HFFc6 (cell line): ENCODE measurements around the gene MCTP1. TPM values are rescaled to one million over a fixed set of nuclear protein-coding genes. Genes with fewer than 3 reads are reported as not detected.
A peak's percentile ranks its signal among the peaks of the same experiment; 100 is the strongest.

Source experiments
- DNase-seq: peaks from one replicate; pipeline ENCODE4 v3.0.0-alpha.2; 2018
- H3K27ac Mint-ChIP-seq: 2 replicates; pipeline ENCODE4 v1.8.0; 2020; ENCODE audit warnings: mild to moderate bottlenecking, mixed read lengths
- H3K27me3 Mint-ChIP-seq: 2 replicates; pipeline ENCODE4 v1.8.0; 2021; ENCODE audit warnings: mild to moderate bottlenecking, moderate library complexity, mixed read lengths; ENCODE audit not compliant: insufficient read depth
- H3K36me3 Mint-ChIP-seq: 2 replicates; pipeline ENCODE4 v1.8.0; 2021; ENCODE audit warnings: low read depth, mixed read lengths
- H3K4me1 Mint-ChIP-seq: 2 replicates; pipeline ENCODE4 v1.8.0; 2020; ENCODE audit warnings: low read depth, mixed read lengths
- H3K4me3 Mint-ChIP-seq: 2 replicates; pipeline ENCODE4 v1.8.0; 2020; ENCODE audit warnings: mild to moderate bottlenecking, moderate library complexity, mixed read lengths
- H3K9me3 Mint-ChIP-seq: 2 replicates; pipeline ENCODE4 v1.8.0; 2020; ENCODE audit warnings: mild to moderate bottlenecking, mixed read lengths
- total RNA-seq, 6 experiments: library from RNA; stranded (reverse); fragmentation: NEBNext Ultra II Directional; extraction: Animal tissue kit (Norgen Biotek cat#: 25700); gene quantifications; 2 replicates in 1 of 6; 3 replicates in 5 of 6; pipeline ENCODE4 v1.2.3, GENCODE V29; 2021
- TF ChIP-seq, protein P1 (sequence below): fragments of 200-600 bp; sonication (generic); IDR thresholded peaks from 2 replicates; pipeline ENCODE4 v1.5.0; 2021; ENCODE audit warnings: antibody characterized with exemption, mild to moderate bottlenecking

Gene MCTP1
- total RNA-seq, 6 experiments from 2014 or later, result 1.0 to 5.2 (median 3.9) TPM

DNA sequence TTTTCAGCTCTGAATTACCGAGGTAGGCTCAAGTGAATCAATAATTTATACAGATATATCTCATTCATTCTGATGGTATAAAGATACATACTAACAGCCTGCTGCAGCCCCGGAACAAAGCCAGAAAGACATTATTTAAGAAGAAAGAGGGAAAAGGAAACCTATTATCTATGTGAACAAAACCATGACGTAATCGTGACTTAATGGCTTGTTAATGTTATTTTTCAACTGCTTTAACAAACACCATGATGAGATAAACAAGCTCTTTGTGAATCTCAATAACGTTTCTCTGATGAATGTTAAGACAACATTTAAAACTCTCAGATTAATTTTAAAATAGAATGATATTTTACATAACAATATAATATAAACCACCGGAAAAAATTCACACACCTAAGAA is 429.4 kb downstream of the MCTP1 start:
- TF ChIP-seq, protein P1, sequence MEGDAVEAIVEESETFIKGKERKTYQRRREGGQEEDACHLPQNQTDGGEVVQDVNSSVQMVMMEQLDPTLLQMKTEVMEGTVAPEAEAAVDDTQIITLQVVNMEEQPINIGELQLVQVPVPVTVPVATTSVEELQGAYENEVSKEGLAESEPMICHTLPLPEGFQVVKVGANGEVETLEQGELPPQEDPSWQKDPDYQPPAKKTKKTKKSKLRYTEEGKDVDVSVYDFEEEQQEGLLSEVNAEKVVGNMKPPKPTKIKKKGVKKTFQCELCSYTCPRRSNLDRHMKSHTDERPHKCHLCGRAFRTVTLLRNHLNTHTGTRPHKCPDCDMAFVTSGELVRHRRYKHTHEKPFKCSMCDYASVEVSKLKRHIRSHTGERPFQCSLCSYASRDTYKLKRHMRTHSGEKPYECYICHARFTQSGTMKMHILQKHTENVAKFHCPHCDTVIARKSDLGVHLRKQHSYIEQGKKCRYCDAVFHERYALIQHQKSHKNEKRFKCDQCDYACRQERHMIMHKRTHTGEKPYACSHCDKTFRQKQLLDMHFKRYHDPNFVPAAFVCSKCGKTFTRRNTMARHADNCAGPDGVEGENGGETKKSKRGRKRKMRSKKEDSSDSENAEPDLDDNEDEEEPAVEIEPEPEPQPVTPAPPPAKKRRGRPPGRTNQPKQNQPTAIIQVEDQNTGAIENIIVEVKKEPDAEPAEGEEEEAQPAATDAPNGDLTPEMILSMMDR, result no peak
- H3K4me3 Mint-ChIP-seq, result no peak overlapping the region
- H3K27ac Mint-ChIP-seq, result no peak overlapping the region
- H3K27me3 Mint-ChIP-seq, result no peaks in the 10 kb centered on the region
- peaks cover 6% of the 10 kb centered on the region; the same call in 1 of the 2 replicates for H3K4me1 Mint-ChIP-seq
- DNase-seq, result no peak
- H3K36me3 Mint-ChIP-seq, result no peaks in the 10 kb centered on the region
- no peaks in the 10 kb centered on the region for H3K9me3 Mint-ChIP-seq

DNA sequence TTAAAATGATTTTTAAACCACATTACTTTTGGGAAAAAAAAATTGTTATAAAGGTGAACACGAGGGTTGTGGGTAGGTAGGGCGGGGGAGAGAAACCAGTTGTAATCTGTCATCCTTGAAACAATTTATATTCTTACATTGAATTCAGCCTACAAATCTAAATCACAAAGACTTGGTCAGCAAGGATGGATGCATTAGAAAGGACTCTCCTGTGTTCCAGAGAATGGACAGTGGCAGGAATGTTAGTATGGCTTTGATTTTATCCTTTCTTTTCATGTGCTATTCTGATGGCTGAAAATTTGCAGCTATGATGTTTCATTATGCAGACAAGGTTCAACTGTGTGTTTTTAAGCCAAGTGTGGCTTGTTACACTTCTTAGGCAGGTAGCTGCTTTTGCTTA is 431.8 kb downstream of the MCTP1 start:
- TF ChIP-seq, protein P1, result no peak
- H3K4me3 Mint-ChIP-seq, result no peak overlapping the region
- DNase-seq, result no peak
- H3K9me3 Mint-ChIP-seq, result no peaks in the 10 kb centered on the region
- H3K4me1 Mint-ChIP-seq, result peaks cover 6% of the 10 kb centered on the region; the same call in 1 of the 2 replicates
- no peak overlapping the region for H3K27ac Mint-ChIP-seq
- no peaks in the 10 kb centered on the region for H3K36me3 Mint-ChIP-seq
- no peaks in the 10 kb centered on the region; the same call in 1 of the 2 replicates for H3K27me3 Mint-ChIP-seq

DNA sequence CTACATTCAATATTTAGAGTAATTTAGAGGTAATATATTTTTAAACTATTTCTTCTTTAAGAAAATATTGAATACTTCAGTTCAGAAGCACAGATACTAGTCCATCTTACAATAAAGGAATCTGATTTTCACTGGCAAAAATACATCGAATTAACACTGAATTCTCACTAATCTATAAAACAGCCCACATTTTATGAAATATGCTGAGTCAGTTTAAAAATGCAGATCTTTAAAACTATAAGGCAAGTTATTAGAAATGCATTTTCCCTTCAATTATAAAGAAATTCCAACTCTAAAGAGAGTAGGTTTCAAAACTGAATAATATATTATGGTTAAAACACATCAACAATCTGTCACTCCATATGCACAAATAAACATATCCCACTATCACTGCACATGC is 433.9 kb downstream of the MCTP1 start:
- H3K4me3 Mint-ChIP-seq, result no peak overlapping the region
- H3K27ac Mint-ChIP-seq, result no peak overlapping the region
- TF ChIP-seq, protein P1, result no peak
- no peak for DNase-seq
- H3K9me3 Mint-ChIP-seq, result no peaks in the 10 kb centered on the region
- H3K4me1 Mint-ChIP-seq, result no peaks in the 10 kb centered on the region
- H3K27me3 Mint-ChIP-seq, result no peaks in the 10 kb centered on the region; the same call in 1 of the 2 replicates
- no peaks in the 10 kb centered on the region for H3K36me3 Mint-ChIP-seq

DNA sequence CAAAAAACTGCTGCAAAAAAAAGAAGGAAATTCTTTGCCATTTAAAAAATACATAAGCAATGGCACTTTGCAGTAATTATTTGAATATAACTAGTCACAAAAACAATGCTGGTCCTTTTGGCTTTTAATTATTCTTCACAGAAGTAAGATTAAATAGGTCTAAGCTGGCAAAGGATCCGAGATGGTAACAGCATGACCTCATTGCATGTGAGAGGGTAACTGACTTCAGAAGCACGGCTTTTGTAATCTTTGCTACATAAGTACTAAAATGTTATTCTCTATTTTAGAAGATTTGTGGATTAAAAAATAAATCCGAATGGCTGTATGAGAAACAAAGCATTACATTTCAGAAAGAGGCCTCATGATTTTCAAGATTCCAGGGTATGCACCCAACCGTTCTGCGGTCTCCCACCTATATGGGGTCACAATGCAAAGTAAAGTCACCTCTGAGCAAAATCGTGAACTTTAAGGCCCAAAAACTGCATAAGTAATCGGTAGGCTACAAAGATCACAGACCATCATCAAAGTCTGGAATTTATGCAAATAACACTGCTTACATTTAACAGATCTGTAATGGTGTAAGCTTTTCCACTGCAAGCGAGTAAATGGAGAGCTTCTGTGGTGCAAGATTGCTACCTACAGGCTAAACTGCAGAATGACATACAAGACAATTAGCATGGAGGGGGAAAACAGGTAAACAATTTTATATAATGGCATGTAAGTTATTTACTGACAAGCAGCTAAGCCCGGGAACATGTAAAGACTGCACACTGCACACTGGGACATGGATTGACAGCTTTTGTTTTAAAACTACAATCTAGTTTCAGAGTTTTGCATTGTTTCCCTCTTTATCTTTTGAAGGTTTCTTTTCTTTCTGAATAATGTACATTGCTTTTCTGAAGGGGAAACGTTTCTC is 434.8 kb downstream of the MCTP1 start:
- TF ChIP-seq, protein P1, result peak; percentile 83
- Mint-ChIP-seq H3K4me1 (no peaks in the 10 kb centered on the region), H3K9me3 (no peaks in the 10 kb centered on the region), H3K27me3 (no peaks in the 10 kb centered on the region; the same call in 1 of the 2 replicates), H3K36me3 (no peaks in the 10 kb centered on the region), H3K4me3 (no peak overlapping the region), H3K27ac (no peak overlapping the region)
- peak; percentile 67 for DNase-seq

DNA sequence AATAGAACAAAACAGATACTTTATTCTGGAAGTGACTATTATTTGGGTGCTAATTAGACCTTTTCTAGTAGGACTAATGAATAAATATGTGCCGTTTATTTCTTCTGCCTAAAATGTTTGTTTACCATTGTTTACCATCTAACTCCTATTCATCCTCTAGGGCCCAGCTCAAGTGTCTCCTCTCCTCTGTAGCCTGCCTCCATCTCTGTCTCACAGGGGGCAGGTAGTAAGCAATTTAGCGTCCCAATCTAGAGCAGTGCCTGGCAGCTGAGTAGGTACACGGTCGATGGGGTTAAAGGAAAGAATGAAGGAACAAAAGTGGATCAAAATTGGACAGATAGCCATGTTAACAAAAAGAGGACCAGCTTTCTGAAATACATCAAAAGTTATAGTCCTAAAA is 435.6 kb downstream of the MCTP1 start:
- Mint-ChIP-seq H3K36me3 (no peaks in the 10 kb centered on the region), H3K4me3 (no peak overlapping the region), H3K9me3 (no peaks in the 10 kb centered on the region), H3K27ac (no peak overlapping the region), H3K4me1 (no peaks in the 10 kb centered on the region), H3K27me3 (no peaks in the 10 kb centered on the region; the same call in 1 of the 2 replicates)
- TF ChIP-seq, protein P1, result no peak
- no peak for DNase-seq
